HG02981 (cell line): ENCODE data around the gene GAPVD1.
A peak's percentile ranks its signal among the peaks of the same experiment; 100 is the strongest.
"Not testable (repeated sequence)": the region's sequence is repeated elsewhere in the genome, so short reads cannot be mapped to it uniquely, and the experiment has no call there.

Experiments used
- ATAC-seq: cut with Tn5 transposase; IDR thresholded peaks from one replicate; pipeline ENCODE4 v1.9.1; 2021; ENCODE audit warnings: mild to moderate bottlenecking, moderate library complexity; ENCODE audit not compliant: unreplicated experiment

GAPVD1 gene

DNA sequence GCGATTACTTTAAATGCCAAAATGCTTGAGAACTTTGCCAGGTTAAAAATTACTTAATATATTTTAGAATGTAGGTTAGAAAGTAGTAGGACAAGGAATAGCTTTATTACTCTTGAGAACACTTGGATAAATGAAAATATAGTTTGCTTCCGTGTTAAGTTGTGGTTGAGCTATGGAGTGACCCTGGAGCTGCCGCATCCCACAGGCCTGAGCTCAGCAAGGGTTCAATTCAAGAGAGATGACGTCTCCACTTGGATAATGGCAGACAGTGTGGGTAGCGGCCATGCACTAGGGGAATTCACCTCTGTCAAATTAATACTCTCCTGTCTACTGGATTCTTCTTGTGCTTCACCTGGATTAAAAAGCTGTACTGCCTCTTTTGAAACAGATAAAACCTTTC is 105.0 kb downstream of the GAPVD1 start:
- no peak for ATAC-seq

DNA sequence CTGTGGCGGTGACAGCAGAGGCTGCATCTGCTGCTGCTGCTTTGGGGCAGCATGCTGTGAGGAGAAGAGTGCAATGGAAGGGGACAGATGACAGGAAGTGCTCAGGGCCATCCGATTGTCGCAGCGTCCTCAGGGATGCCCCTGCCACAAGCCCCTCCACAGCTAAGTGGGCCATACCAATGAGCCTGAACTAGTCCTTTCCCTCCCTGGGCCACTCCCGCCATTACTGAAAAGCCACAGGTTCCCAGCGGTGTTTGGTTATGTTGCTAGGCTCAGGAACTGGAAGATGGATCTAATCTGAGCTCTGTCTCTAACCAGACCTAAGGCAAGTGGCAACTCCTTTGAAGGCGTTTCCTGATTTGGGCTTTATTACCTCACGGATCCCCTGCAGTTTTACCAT is 109.2 kb downstream of the GAPVD1 start:
- ATAC-seq, result no peak

DNA sequence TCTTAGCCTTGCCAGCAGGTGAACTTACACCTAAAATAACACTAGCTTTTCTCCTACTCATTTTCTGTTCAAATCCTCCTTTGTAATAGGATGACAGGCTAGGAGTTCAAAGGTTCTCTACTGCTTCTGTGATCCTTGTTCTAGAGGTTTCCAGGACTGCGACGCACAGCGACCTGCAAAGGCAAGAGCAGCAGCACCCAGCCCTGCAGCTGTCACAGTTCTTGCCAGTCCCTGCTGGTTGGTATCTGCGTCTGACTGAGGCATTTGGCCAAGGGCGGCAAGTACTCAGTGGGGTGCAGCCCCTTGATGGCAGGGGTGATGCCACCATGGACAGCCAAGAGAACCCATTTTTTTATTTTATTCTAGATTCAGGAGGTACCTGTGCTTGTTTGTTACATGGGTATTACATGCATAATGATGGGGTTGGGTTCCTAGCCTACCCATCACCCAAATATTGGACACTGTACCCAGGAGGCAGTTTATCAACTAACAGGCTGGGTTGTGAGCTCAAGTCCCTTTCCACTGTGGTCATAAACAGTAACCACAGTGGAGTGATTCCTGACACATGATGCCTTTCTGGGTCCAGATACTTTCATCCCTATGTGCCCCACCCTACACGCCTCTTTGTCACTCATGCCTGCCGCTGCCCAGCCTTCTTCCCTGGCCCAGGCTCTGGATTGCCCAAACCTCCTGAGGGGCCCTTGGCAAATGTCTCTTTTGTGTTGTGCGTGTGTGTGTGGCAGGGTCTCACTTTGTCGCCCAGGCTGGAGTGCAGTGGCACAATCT is 111.0 kb downstream of the GAPVD1 start:
- ATAC-seq, result no peak

DNA sequence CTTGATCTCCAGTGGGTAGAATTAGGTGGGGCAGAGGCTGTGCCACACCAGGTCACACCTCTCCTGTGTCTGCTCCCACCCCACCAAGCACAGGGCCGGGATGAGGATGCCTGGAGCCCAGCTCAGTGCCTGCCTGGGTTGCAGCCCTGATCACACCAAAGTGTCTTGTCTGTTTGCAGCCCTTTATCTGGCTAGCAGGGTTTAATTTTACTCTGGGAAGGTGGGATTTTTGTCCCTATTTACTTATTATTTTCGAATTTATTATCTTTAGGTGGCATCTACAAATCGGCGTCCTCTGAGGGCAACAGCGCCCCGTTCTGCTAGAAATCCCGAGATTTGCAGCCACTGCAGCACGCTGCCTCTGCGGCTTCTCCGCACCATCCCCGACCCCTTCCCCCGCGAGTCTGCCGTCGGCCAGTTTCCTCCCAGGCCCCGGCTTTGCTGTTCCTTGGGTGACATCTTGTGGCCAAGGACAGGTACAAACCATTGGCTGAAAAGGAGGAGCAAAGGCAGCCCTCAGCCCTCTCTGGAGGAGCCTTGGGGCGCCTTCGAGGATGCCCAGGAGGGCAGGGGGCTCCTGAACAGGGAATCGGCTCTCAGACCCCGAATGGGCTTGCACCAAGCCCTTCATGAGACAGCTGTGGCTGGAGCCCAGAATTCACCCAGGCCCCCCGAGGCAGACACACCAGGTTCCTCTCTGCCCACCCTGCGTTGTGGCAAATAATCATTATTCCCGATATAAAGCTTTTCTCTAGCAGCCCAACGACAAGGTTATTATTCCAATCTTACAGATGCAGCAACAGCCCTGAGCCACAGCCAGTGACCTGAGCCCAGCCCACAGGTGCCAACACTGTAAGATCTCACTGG is 113.0 kb downstream of the GAPVD1 start:
- peak; percentile 64 for ATAC-seq

DNA sequence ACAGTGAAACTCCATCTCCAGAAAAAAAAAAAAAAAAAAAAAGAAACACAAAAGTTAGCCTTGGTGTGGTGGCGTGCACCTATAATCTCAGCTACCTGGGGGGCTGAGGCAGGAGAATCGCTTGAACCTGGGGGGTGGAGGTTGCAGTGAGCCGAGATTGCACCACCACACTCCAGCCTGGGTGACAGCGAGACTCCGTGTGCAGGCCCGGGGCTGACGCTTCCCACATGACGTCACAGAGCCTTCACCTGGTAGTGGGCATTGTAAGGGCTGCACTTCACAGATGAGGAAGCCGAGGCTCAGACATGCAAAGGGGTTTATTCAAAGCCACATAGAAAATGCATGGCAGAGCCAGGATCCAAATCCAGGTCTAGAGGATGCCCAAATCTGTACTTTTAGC is 114.2 kb downstream of the GAPVD1 start:
- no peak for ATAC-seq

DNA sequence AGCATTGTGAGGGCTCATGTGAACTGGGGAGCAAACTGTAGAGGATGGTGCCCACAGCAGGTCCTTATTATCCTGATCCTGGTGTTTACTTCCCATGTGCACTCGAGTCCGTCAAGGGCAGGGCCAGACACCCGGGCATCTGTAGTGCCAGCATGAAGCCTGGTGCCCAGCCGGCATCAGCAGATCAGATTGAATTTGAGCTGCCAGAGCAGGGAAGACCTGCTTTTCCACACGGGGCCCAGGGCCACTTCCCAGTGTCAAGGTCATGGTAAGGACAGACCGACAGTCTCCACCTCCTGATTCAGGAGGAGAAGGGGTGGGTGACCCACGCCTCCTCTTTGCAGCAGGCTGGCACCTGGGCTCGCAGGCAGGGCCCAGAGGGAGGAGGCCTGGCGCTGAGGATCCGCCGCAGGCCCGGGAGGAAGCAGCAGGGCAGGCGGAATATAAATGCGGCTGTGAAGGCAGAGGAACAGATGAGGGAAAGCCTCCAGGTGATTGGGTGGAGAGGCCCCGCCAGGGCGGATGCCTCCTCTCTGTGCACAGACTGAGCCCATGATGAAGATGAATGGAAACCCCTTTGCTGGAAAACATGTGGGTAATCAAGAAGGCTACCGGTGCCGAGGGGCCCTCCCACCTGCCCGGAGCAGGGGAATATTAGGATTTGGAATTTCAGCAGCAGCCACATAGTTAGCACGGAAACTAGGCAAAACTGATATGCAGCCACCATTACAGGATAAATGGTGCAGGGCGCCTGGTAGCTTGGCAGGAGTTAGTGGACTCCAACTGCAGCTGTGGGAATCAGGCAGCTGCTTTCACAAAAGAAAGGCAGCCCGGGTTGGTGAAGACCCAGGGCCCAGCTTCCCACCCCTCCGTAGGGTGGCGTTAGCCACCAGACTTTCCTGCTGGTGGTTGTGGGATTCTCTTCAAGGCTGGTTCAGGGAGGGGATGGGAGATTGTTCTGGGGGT is 114.9 kb downstream of the GAPVD1 start:
- no peak for ATAC-seq

DNA sequence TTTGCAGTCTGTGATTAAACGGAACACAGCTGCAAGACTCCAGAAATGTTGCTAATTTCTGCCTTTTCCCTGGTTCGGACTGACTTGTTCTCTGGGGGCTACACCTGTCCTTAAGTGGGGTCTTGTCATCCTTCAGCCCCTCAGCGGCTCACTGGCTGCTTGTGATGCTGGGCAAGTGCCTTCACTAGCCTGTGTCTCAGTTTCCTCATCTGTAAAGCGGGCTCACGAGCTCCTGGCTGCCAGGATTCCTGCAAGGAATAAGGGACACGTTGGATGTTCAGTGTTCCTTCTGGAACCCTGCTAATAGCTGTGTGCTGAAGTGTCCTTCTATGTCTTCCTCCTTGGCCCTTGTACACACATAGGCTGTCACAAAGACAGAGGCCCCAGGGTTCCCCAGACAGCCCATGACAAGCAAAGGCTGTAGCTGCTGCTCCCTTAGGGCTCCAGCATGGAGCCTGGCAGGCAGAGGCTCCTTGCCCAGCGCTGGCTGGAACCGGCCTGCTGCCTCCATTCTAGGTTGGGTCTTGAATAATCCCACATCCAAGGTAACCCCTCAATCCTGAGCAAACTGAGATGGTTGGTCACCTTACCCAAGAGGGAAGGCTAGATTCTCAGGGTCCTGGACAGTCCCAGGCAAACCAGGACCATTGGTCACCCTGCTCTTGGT is 116.1 kb downstream of the GAPVD1 start:
- no peak for ATAC-seq

DNA sequence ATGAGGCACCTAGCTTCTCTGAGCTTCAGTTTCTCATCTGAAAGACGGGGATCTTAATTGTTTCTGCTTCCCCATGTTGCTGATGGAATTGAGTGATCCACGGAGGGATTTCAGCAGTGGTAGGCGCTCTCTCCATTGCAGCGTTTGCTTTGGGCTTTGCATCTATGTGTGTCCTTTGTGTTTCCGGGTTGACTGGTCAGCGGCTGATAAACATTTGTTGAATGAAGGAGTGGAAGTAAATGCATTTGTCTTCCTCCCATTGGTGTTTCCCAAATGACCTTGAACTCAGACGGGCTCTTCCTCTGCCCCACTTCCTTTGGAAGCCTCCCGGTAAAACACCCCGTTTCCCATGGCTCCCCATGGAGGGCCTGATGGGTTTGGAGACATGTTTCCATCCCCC is 117.2 kb downstream of the GAPVD1 start:
- no peak for ATAC-seq

DNA sequence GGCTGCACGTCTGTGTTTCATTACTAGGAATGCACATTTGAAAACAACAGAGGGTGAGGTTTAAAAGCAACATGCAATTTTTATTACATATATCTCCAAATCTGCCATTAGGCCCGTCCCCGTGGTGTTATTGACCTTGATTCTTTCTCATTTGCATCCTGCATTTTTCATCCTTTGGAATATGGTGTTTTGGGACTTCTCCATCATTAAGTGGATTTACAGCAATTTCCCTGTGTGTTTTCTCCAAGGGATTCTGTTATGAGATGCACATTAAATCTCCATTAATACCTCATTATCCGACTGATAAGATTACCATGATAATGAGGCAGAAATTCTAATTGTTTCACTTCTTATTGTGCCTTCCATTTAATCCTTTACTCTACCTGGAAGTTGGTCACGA is 117.6 kb downstream of the GAPVD1 start:
- no peak for ATAC-seq

DNA sequence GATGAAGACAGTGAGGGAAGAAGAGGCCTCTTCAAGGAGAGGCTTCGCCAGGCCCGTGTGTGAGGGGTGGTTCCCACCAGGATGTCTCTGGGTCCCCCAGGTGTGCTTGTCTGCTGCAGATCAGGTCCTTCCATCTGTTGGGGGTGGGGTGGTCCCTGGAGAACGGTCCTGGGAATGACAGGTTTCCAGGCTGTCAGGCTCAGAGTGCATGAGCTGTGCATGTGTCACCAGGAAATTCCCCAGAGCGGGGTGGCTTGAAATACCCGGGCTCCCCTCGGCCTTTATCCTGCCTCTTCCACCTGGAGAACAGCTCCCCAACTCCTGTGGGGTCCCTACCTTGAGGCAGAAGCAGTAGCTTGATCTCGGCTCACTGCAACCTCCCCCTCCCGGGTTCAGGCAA is 118.8 kb downstream of the GAPVD1 start:
- no peak for ATAC-seq

DNA sequence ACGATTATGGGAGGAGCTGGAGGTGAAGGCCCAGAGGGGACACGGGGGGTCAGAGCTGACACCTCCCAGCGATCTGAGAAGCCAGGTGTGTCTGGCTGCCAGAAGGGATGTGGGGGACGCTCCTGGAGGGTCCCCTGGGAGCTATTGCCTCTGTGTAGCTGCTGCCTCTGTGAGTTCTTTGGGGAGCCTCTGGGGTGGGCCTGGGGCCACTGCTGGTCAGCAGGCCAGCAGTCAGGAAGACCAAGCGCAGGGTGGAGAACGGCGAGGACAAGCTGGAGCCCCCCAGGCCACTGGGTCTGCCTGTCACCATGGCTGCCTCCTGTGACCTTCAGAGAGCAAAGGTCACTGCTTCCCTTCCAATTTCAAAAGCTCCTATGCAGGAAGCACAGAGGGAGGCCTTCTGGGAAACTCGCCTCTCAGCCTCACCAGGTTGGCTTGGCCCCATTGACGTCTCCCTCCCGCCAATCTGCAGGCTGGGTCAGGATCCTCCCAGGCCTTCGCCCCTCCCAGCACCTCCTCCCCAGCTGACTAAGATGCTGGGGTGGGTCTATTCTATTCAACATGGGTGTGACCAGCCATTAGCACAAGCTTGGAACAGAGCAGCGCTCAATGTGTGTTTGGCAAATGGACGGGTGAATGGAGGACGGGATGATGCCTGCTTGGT is 126.4 kb downstream of the GAPVD1 start:
- no peak for ATAC-seq

DNA sequence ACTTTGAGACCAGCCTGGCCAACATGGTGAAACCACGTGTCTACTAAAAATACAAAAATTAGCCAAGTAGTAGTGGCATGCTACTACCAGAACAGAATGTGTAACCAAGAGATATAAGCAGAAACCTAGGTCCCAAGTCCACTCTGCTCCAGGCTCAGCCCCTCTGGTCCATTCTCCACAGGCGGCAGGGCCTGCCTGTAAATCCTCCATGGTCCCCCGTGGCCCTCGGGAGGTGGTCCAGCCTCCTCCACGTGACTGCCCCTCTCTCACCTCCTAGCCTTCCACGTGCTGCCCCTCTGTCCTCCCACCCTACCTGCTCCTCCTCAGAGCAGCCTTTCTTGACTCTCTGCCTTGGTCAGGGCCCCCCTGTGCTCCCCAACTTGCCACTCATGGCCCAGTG is 127.4 kb downstream of the GAPVD1 start:
- no peak for ATAC-seq

DNA sequence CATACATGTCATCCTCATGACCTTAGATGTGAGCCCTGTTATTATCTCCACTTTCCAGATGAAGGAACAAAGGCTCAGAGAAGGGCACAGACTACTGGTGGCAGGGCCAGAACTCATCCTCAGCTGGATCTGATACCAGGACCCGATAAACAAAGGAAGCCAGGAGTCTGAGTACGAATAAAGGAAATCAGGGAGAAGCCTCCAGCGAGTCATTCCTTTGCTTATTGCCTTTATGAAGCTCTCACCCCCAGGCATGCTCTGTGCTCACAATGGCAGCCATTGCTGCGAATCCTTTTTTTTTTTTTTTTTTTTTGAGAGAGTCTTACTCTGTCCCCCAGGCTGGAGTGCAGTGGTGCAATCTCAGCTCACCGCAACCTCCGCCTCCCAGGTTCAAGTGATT is 130.1 kb downstream of the GAPVD1 start:
- no peak for ATAC-seq

DNA sequence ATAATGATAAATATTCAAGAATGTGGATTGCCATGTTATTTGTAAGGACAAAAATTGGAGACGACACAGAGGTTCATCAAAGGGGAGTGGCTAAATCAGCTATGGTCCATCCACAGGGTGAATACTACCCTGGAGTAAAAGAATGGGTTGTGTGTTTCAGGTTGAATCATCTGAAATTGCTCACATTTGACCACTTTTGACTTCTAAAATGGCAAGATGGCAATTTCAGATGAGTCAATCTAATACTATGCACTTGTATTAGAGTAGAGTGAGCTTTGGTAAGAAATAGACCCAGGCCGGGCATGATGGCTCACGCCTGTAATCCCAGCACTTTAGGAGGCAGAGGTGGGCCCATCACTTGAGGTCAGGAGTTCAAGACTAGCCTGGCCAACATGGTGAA is 131.8 kb downstream of the GAPVD1 start:
- ATAC-seq, result no peak

DNA sequence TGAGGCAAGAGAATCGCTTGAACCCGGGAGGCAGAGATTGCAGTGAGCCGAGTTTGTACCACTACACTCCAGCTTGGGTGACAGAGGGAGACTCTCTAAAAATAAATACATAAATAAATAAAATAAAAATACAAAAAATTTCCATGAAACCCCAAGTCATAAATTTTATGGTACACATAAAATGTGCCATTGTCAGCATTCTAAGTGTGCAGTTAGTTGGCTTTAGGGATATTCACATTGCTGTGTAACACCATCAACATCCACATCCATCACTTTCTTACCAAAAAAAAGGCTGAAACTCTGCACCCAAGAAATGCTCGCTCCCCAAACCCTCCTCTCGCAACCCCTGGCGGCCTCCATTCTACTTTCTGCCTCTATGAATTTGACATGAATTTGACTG is 135.2 kb downstream of the GAPVD1 start:
- ATAC-seq, result no peak

DNA sequence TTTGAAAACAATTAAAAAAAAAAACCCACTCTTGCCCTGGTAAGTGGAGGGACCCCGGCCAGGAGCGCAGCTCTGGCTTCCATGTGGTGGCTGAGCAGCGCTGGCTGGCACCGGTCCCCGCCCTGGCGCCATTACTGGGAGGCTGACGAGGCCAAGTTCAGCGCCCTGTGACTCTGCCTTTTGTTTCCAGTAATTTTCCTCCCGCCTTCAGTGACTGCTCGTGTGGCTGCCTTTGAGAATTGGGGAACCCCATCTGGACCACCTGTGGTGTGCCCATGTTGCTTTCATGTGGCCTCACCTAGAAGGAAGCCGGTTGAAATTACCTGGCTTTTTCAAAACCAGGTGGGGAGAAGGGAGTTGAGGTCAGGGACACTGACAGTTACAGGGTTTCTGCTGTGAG is 136.1 kb downstream of the GAPVD1 start:
- ATAC-seq, result no peak

DNA sequence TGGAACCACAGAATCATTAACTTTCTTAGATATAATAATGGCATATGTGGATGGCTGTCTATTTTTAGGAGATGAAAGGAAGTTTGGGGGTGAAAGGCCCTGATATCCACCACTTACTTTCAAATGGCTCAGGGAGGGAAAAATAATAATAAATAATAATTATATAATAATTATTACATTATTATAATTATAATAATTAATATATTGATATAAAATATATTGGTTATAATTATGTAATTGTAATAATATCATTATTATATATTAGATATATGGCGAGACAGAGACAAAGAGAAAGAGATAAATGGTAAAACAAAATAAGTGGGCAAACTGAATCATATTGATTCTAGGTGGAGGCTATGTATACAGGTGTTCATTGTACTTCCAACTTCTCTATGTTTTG is 136.6 kb downstream of the GAPVD1 start:
- no peak for ATAC-seq

DNA sequence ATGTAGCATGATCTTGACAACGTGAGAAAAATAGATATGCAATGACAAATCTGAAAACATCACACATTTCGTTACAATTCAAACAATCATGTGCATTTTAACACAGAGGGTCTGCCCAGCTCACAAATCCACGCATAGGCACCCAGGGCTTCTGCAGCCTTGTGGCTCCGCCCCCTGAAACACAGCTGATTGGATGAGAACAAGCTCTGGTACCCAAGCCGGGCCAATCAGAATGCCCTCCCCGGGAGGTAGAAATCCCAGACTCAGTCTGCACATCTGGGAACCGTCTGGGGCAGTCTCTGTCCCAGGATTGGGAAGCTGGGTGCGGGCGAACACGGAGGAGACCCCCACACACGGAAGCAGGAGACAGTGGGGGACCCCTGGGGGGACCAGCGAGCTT is 137.5 kb downstream of the GAPVD1 start:
- ATAC-seq, result no peak

DNA sequence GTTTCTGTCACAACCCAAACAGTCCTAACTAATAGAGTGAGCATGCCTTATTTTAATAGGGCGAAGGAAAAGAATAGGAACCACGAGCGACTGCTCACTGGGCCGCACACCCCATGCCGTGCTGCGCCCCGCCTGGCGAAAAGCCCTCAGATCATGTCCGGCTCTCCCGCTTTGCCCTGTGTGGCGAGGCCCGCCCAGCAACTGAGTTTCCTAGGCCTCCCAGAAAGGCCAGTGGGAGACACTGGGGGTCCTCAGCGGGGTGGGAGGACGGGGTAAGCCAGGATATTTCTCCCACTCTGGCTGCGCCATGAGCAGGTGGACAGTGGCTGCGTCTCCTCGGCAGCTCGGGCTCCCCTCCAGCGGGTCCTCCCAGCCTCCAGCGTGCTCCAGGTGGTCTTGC is 138.0 kb downstream of the GAPVD1 start:
- ATAC-seq, result no peak

DNA sequence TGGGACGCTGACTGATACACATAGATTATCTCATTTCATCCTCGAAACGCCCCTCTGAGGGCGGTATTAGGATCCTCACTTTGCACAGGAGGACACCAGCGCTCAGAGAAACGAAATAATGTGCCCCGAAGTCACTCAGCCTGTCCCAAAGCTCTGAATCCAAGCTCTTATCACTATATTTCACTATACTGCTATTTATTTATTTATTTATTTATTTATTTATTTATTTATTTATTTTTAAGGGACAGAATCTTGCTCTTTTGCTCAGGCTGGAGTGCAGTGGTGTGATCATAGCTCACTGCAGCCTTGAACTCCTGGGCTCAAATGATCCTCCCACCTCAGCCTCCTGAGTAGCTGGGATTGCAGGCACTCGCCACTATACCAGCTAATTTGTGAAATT is 138.6 kb downstream of the GAPVD1 start:
- not testable (repeated sequence) for ATAC-seq
